COR-L47 (cell line): ENCODE data around the gene ANKEF1.
A peak's percentile ranks its signal among the peaks of the same experiment; 100 is the strongest.
"Not testable (repeated sequence)": the region's sequence is repeated elsewhere in the genome, so short reads cannot be mapped to it uniquely, and the experiment has no call there.

ENCODE experiments used
- DNase-seq: peaks from one replicate; lab custom pipeline; 2025; lab: John Stamatoyannopoulos, UW

ANKEF1 gene

GRCh38 chr20:10034717-10035571, at the start of gene ANKEF1:
Gene ANKEF1, plus strand, starts transcription at chr20:10034987. Its CDS starts 3,315 bp downstream, at chr20:10038302.
- peak; percentile 91 for DNase-seq

GRCh38 chr20:9985281-9985680, 49.5 kb upstream of the ANKEF1 start:
- DNase-seq = no peak

- no peak for DNase-seq
Measured at GRCh38 chr20:9985773-9986172, 49.0 kb upstream of the ANKEF1 start.

GRCh38 chr20:9989066-9989724, 45.6 kb upstream of the ANKEF1 start:
- DNase-seq = no peak

- no peak for DNase-seq
Measured at GRCh38 chr20:9993137-9993536, 41.6 kb upstream of the ANKEF1 start.

GRCh38 chr20:9994676-9995075, 40.1 kb upstream of the ANKEF1 start:
- DNase-seq = no peak

GRCh38 chr20:9995510-9996272, 39.1 kb upstream of the ANKEF1 start:
- no peak for DNase-seq

- no peak for DNase-seq
Measured at GRCh38 chr20:9996944-9997343, 37.8 kb upstream of the ANKEF1 start.

- no peak for DNase-seq
Measured at GRCh38 chr20:9999645-10000044, 35.1 kb upstream of the ANKEF1 start.

GRCh38 chr20:10002866-10003265, 31.9 kb upstream of the ANKEF1 start:
- DNase-seq = no peak

- DNase-seq = no peak
Measured at GRCh38 chr20:10004900-10005299, 29.9 kb upstream of the ANKEF1 start.

- no peak for DNase-seq
Measured at GRCh38 chr20:10005885-10006284, 28.9 kb upstream of the ANKEF1 start.

GRCh38 chr20:10006447-10007090, 28.2 kb upstream of the ANKEF1 start:
- DNase-seq = no peak

GRCh38 chr20:10007158-10007557, 27.6 kb upstream of the ANKEF1 start:
- DNase-seq = no peak

GRCh38 chr20:10007747-10008146, 27.0 kb upstream of the ANKEF1 start:
- no peak for DNase-seq

GRCh38 chr20:10012464-10012863, 22.3 kb upstream of the ANKEF1 start:
- DNase-seq = no peak

GRCh38 chr20:10014431-10014830, 20.4 kb upstream of the ANKEF1 start:
- peak; percentile 46 for DNase-seq

GRCh38 chr20:10020937-10021336, 13.8 kb upstream of the ANKEF1 start:
- DNase-seq = no peak

- DNase-seq = no peak
Measured at GRCh38 chr20:10022625-10023024, 12.2 kb upstream of the ANKEF1 start.

- DNase-seq = no peak
Measured at GRCh38 chr20:10023911-10024310, 10.9 kb upstream of the ANKEF1 start.

- not testable (repeated sequence) for DNase-seq
Measured at GRCh38 chr20:10031451-10032215, 3.2 kb upstream of the ANKEF1 start.
